Measurements from ENCODE around the gene MEGF11.

DNA sequence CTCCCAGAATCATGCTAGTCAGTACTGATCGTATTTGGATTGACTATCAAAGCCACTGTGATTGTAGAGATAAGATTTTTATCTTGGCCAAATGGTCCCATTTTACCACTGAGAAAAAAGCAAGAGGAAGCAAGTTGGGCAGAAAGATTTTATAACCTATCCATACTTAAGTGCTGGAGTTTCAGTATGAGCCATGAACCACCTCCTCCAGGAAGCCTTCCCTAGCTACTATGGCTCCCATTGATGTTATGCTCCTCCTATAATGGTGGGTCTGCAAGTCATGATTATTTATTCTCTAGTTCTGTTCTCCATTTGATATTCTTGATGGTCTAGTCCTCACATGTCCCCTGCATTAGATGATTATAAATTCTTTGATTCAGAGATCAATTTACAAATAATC is 6.6 kb downstream of the MEGF11 start:
- TF ChIP-seq POLR2A (IDR thresholded peaks at IDR 0.05) (no peak), CTCF (IDR thresholded peaks at IDR 0.05) (no peak)
